Central memory CD4-positive, alpha-beta T cell (primary cell): ENCODE data around the gene PLAAT4.
"Not testable (repeated sequence)": the region's sequence is repeated elsewhere in the genome, so short reads cannot be mapped to it uniquely, and the experiment has no call there.

Experiments
- DNase-seq: peaks from one replicate; pipeline ENCODE4 v3.0.0; 2022

Gene PLAAT4

GRCh38 chr11:63511048-63511748 lies 25.4 kb upstream of the PLAAT4 start:
- DNase-seq = no peak

- no peak for DNase-seq
Measured at GRCh38 chr11:63512816-63513215, 23.8 kb upstream of the PLAAT4 start.

DNA sequence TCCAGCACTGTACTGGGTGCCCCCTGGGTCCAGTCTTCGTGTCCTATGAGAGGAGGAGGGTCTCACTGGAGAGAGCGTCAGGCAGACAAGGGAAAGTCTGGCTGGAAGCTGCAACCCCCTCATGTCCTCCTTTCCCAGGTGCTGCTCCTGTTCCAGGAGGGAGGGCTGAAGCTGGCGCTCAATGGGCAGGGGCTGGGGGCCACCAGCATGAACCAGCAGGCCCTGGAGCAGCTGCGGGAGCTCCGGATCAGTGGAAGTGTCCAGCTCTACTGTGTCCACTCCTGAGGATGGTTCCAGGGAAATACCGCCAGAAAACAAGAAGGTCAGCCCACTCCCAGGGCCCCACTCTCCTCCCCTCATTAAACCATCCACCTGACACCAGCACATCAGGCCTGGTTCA lies 20.5 kb upstream of the PLAAT4 start:
- DNase-seq = no peak

GRCh38 chr11:63517156-63517555 lies 19.5 kb upstream of the PLAAT4 start:
- DNase-seq = no peak

DNA sequence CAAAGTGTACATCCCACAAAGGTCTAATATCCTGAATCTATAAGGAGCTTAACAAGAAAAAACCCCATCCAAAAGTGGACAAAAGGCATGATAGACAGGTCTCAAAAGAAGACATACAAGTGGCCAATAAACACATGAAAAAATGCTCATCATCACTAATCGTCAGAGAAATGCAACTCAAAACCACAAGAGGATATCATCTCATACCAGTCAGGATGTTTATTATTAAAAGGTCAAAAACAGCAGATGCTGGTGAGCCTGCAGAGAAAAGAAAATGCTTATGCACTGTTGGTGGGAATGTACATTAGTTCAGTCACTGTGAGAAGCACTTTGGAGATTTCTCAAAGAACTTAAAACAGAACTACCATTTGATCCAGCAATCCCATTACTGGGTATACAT lies 18.1 kb upstream of the PLAAT4 start:
- peak; percentile 26 for DNase-seq

DNA sequence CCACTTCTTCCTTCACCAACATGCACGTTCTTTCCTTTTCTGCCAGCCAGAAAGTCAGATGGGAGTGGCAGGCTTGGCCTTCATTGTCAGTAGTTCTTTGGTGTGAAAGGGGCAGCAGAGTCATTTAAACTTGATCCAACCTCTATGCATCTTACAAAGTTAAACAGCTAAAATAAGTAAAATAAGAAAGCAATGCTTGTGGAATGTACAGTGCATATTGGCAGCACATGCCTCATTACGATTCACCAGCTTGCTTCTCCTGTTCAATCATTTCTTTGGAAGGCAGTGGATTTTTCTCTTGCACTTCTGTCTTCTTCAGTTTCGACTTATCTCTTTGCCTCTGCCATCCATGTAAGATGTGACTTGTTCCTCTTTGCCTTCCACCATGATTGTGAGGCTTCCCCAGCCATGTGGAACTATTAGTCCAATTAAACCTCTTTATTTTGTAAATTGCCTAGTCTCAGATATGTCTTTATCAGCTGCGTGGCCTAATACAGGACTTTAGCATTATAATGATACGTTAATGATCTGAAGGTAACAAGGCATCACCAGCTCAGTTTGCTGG lies 15.9 kb upstream of the PLAAT4 start:
- no peak for DNase-seq

DNA sequence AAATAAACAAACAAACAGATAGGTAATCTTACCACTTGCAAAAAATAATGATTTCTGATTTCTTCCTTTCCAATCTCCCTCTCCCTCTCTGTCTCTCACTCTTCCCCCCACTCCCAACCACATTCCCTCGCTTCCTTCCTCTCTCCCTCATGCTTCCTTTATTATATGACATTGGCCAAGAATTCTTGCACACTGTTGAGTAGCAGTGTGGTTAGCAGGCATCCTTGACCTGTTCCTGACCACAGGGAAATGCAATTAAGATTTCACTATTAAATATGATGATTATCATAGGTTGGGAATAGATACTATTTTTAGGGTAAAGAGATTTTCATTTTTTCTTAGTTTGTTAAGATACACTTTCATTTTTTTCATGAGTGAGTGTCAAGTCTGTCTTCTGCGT lies 14.7 kb upstream of the PLAAT4 start:
- DNase-seq = no peak

- no peak for DNase-seq
Measured at GRCh38 chr11:63523151-63523550, 13.5 kb upstream of the PLAAT4 start.

- DNase-seq = no peak
Measured at GRCh38 chr11:63527667-63528066, 8.9 kb upstream of the PLAAT4 start.

GRCh38 chr11:63528156-63528555 lies 8.5 kb upstream of the PLAAT4 start:
- not testable (repeated sequence) for DNase-seq

GRCh38 chr11:63528729-63529278 lies 7.8 kb upstream of the PLAAT4 start:
- not testable (repeated sequence) for DNase-seq

- DNase-seq = not testable (repeated sequence)
Measured at GRCh38 chr11:63529373-63529772, 7.2 kb upstream of the PLAAT4 start.

DNA sequence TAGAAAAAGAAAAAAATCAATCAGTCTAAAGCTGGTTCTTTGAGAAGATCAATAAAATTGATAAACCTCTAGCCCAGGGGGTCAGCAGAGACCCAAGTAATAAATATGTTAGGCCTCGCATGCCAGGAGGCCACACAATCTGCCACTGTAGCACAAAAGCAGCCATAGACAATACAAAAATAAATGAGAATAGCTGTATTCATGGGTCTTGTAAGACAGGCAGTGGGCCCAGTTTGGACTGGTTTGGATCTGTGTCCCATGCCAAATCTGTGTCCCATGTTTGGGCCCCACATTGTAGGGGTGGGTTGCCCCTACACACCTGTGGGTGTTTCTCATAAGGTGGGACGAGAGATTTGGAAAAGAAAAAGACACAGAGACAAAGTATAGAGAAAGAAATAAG lies 6.6 kb upstream of the PLAAT4 start:
- DNase-seq = no peak

DNA sequence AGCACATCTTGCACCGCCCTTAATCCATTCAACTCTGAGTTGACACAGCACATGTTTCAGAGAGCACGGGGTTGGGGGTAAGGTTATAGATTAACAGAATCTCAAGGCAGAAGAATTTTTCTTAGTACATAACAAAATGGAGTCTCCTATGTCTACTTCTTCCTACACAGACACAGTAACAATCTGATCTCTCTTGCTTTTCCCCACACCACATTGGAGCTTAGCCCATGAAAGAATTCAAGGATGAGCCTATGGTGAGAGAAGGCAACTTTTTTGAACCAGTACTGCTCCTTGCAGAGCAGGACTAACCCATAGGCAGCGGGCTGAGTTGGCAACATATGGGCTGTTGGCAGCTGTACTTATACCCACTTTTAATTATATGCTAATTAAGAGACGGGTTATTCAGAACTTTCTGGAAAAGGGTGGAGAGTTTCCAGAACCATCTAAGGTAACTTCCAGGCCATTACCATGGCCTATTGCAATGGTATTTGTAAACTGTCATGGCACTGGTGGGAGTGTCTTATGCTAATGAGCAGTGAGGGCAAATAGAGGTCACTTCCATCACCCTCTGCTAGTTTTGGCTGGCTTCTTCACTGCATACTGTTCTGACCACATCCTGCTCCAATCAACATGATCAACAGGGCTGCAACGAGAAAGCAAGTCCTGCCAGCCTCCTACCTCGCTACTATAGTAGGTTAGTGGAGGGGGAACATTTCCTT lies 5.4 kb upstream of the PLAAT4 start:
- peak; percentile 84 for DNase-seq

DNA sequence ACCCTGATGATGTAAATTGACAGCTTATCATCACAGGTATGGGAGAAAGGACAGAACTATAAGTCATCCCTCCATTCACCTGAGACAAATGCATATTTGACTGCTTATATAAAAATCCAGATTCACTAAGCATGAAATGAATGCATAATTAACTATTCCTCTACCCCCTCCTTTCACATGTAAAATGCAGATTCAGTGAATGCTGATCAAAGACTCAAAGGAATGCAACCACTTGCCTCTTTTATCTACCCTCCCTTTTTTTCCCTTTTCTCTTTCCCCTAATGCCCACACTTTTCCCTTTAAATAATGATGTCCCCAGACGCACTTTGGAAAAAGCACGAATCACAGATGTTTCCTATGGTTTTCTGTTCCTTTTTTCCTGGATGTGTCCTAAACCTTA lies 4.5 kb upstream of the PLAAT4 start:
- no peak for DNase-seq

- no peak for DNase-seq
Measured at GRCh38 chr11:63532799-63533475, 3.7 kb upstream of the PLAAT4 start.

DNA sequence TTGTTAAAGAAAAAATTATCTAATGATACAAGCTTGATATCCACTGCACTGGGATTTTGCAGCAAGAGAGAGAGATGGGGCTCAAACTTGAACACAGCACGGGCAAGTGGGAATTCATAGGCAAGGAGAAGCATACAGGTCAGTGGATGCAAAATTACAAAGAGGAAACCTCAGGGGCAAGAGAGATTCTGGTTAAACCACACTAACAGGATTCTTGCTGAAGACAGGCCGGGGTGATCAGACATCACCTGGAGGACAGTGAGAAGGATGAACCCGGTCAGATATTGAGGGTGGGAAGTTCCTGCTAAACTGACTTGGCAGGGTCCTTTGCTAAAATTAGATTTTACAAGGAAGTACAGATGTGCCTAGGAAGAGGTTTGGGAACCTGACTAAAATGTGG lies 2.5 kb upstream of the PLAAT4 start:
- DNase-seq = no peak

GRCh38 chr11:63534895-63535461 lies 1.6 kb upstream of the PLAAT4 start:
- DNase-seq = peak; percentile 23

DNA sequence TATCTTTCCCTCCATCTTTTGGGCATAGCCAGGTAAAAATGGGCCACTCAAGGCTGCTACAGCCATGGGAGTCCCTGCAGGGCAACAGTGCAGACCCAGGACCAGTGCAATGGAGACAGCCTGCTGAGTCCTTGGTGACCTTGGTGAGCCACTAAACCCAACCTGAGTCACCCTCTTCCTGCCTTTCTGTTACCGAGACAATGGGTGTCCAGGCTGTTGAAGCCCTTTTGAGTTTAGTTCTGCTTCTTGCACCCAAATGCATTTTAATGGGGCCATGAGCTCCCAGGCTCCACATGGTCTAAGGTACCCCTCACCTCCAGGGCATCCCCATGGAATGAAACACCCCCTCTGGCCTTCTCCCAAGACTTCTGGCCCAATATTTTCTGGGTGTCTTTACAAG lies 874 bp upstream of the PLAAT4 start:
- DNase-seq = peak; percentile 23

DNA sequence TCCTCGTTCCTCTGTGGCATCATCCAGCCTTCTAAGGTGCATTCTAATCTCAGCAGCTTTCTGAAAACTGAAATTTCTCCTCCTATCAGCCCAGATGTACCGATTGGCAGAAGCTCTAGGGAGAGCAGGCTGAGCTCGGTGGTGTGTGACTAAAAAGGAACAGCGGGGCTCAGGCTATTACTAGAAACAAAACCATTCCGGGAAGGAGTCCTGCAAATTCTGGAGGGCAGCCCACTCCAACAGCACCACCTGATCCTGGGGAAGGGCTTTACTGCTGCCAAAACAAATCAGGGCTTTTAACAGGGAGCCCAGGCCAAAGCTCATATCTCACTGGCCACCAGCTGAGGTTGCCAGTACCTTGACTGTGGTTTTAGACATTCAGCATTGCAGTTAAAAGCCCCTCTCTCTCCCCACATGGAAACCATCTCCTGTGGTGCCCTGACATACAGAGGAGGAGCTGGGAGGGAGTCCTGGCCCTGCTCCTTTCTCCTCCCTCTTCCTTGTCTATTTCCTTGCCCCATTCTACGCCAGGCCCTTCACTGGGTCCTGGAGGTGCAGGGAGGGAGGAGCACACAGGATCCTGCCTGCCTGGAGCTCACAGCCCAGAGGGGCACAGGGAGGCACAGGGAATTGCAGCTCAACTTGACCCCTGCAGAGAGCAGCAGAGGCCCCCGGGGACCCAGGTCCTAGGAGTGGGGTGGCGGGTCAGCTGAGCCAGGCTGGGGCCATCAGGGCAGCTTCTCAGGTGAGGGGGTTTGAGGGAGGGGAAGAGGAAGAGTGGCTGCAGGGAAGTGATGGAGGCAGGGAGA lies 889 bp downstream of the PLAAT4 start:
- peak; percentile 9 for DNase-seq

GRCh38 chr11:63542506-63542905 lies 5.9 kb downstream of the PLAAT4 start:
- DNase-seq = not testable (repeated sequence)

DNA sequence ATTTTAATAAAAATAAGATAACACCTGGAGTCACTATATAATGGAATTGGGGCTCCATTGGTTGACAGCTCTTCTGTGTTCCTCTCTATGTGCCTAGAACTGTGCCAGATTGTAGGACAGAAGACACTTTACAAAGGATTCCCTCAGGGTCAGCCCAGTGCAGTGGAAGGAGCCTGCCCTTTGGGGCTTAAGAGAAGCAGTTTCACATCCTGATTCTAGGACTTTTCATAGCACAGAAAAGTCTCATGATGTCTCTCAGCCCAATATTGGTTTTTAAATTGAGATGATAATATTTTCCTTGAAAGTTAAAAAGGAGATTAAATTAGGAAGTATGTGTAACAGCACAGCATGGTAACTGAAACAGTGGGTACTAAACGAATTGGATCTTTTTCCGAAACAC lies 7.1 kb downstream of the PLAAT4 start:
- DNase-seq = no peak
